ENCODE data around the gene NTM. TPM values are rescaled to one million over a fixed set of nuclear protein-coding genes. Genes with fewer than 3 reads are reported as not detected.

NTM gene
- polyA plus RNA-seq, 1 donor (not counting 4 experiments of a cell fraction or from before 2014, with no cell fraction given) = 47.9 TPM

DNA sequence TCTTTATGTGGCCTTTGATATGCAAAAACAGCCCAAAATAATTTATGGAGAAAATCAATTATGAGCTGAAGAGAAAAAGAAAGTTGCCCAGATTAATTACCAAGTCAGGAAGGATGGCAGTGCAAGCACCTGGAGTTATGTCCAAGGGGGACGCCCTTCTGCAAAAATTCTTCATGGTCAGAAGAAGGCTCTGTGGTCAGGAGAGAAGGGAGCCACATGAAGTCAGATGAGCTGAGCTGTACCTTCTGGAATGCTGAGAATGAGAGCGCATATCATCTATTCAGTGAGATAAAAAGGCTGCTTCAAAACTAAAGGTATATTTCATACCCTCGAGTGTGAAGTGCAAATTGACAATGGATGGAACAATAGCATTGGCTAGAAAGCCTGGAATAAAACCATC, 607.4 kb downstream of the NTM start:
- peak overlapping the region; percentile 79 for H3K4me2 ChIP-seq (ENCODE audit: control insufficient read depth, extremely low read depth, insufficient read depth, low read depth, low read length)

DNA sequence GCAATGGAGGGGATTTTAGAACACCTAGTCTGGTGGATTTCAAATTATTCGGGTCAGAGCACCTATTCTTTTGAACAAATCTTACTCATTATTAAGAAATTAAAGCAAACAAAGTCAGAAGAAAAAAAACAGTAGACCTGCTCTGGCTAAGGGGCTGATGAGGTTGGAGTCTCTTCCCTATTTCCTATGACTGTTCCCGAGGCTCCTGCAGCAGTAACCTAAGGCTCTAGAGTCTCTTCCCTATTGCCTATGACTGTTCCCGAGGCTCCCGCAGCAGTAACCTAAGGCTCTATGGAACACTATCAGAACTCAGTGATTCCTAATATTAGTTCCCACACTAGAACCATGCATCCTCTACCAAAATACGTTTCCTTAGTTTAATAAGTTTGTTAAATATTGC, 607.9 kb downstream of the NTM start:
- no peak overlapping the region for H3K4me3 ChIP-seq (ENCODE audit: control insufficient read depth in 2 of 3, extremely low read depth in 1 of 3, insufficient read depth in 2 of 3, low read depth in 1 of 3, low read length in 3 of 3)
- no peaks in the 10 kb centered on the region for H3K9me1 ChIP-seq (ENCODE audit: control insufficient read depth, extremely low read depth, insufficient read depth, low read length)
- no peak for DNase-seq (ENCODE audit: low read depth, low spot score)
- no peaks in the 10 kb centered on the region for H3K79me2 ChIP-seq (ENCODE audit: control insufficient read depth, insufficient read depth, low read length)
- no peak overlapping the region for H3K9ac ChIP-seq (ENCODE audit: control insufficient read depth, extremely low read depth, insufficient read depth, low read length)
- peak overlapping the region; percentile 79 for H3K4me2 ChIP-seq (ENCODE audit: control insufficient read depth, extremely low read depth, insufficient read depth, low read depth, low read length)
- H4K20me1 ChIP-seq (ENCODE audit: control insufficient read depth, extremely low read depth, insufficient read depth, low read length) = no peaks in the 10 kb centered on the region
- H3K36me3 ChIP-seq (ENCODE audit: control insufficient read depth in 2 of 2, extremely low read depth in 1 of 2, insufficient read depth in 2 of 2, low read length in 2 of 2) = no peaks in the 10 kb centered on the region
- H3K27ac ChIP-seq (ENCODE audit: control insufficient read depth, insufficient read depth, low read length) = peak overlapping the region; percentile 45
- H3K27me3 ChIP-seq (ENCODE audit: control insufficient read depth, extremely low read depth, insufficient read depth, low read length) = no peaks in the 10 kb centered on the region
- no peak for TF ChIP-seq EZH2 (IDR thresholded peaks at IDR 0.05; ENCODE audit: low read length)
- TF ChIP-seq, protein P1, sequence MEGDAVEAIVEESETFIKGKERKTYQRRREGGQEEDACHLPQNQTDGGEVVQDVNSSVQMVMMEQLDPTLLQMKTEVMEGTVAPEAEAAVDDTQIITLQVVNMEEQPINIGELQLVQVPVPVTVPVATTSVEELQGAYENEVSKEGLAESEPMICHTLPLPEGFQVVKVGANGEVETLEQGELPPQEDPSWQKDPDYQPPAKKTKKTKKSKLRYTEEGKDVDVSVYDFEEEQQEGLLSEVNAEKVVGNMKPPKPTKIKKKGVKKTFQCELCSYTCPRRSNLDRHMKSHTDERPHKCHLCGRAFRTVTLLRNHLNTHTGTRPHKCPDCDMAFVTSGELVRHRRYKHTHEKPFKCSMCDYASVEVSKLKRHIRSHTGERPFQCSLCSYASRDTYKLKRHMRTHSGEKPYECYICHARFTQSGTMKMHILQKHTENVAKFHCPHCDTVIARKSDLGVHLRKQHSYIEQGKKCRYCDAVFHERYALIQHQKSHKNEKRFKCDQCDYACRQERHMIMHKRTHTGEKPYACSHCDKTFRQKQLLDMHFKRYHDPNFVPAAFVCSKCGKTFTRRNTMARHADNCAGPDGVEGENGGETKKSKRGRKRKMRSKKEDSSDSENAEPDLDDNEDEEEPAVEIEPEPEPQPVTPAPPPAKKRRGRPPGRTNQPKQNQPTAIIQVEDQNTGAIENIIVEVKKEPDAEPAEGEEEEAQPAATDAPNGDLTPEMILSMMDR (optimal IDR thresholded peaks at IDR 0.05 in 1 of 3, IDR thresholded peaks at IDR 0.05 in 1 of 3, conservative IDR thresholded peaks at IDR 0.05 in 1 of 3; ENCODE audit: extremely low read depth in 1 of 3, insufficient read depth in 2 of 3, low read length in 3 of 3) = no peak
- H3K4me1 ChIP-seq (ENCODE audit: control insufficient read depth, extremely low read depth, insufficient read depth, low read length) = peaks cover 37% of the 10 kb centered on the region
- no peak overlapping the region for H2AFZ ChIP-seq (ENCODE audit: control insufficient read depth, low read length)
- H3K9me3 ChIP-seq (ENCODE audit: control insufficient read depth, low read depth, low read length) = no peaks in the 10 kb centered on the region
- no peak for FAIRE-seq
- dilution Hi-C loops (cut with MboI; ENCODE audit: extremely low pct_ligation_motif_present, low sequenced_read_pairs) = no loop called here

More for the DNA sequence above, 607.4 kb downstream of the NTM start:
- Histone ChIP-seq H4K20me1 (ENCODE audit: control insufficient read depth, extremely low read depth, insufficient read depth, low read length) (no peaks in the 10 kb centered on the region), H3K4me3 (ENCODE audit: control insufficient read depth in 2 of 3, extremely low read depth in 1 of 3, insufficient read depth in 2 of 3, low read depth in 1 of 3, low read length in 3 of 3) (peak overlapping the region in 2 of 3 experiments; percentile 43 to 52), H3K79me2 (ENCODE audit: control insufficient read depth, insufficient read depth, low read length) (no peaks in the 10 kb centered on the region), H3K4me1 (ENCODE audit: control insufficient read depth, extremely low read depth, insufficient read depth, low read length) (peaks cover 37% of the 10 kb centered on the region), H3K9ac (ENCODE audit: control insufficient read depth, extremely low read depth, insufficient read depth, low read length) (peak overlapping the region; percentile 49), H3K27ac (ENCODE audit: control insufficient read depth, insufficient read depth, low read length) (peak overlapping the region; percentile 75), H3K9me3 (ENCODE audit: control insufficient read depth, low read depth, low read length) (no peaks in the 10 kb centered on the region), H3K9me1 (ENCODE audit: control insufficient read depth, extremely low read depth, insufficient read depth, low read length) (no peaks in the 10 kb centered on the region), H2AFZ (ENCODE audit: control insufficient read depth, low read length) (no peak overlapping the region), H3K27me3 (ENCODE audit: control insufficient read depth, extremely low read depth, insufficient read depth, low read length) (no peaks in the 10 kb centered on the region), H3K36me3 (ENCODE audit: control insufficient read depth in 2 of 2, extremely low read depth in 1 of 2, insufficient read depth in 2 of 2, low read length in 2 of 2) (no peaks in the 10 kb centered on the region)
- DNase-seq (ENCODE audit: low read depth, low spot score) (peak; percentile 74), FAIRE-seq (peak; percentile 81)
- dilution Hi-C loops (cut with MboI; ENCODE audit: extremely low pct_ligation_motif_present, low sequenced_read_pairs) = no loop called here
- TF ChIP-seq, protein P1 (optimal IDR thresholded peaks at IDR 0.05 in 1 of 3, IDR thresholded peaks at IDR 0.05 in 1 of 3, conservative IDR thresholded peaks at IDR 0.05 in 1 of 3; ENCODE audit: extremely low read depth in 1 of 3, insufficient read depth in 2 of 3, low read length in 3 of 3) = peak in 1 of 3 experiments; percentile 6
- TF ChIP-seq EZH2 (IDR thresholded peaks at IDR 0.05; ENCODE audit: low read length) = no peak
